Hepatocyte (in vitro differentiated cells): Measurements from ENCODE around the gene ANKRD12. TPM values are rescaled to one million over a fixed set of nuclear protein-coding genes. Genes with fewer than 3 reads are reported as not detected.

Source experiments
- DNase-seq: peaks from one replicate; pipeline ENCODE4 v3.0.0-alpha.2; 2016; ENCODE audit warnings: low spot score
- H2AFZ ChIP-seq: fragments of 200-600 bp; sonication (generic); 2 replicates; pipeline ENCODE4 v1.6.0; 2016; ENCODE audit warnings: antibody characterized with exemption, mild to moderate bottlenecking
- H3K27ac ChIP-seq: fragments of 200-600 bp; sonication (generic); 2 replicates; pipeline ENCODE4 v1.5.1; 2016; ENCODE audit warnings: mild to moderate bottlenecking
- H3K27me3 ChIP-seq: fragments of 200-600 bp; sonication (generic); 2 replicates; pipeline ENCODE4 v1.6.1; 2016
- H3K36me3 ChIP-seq: fragments of 200-600 bp; sonication (generic); replicated peaks from 2 replicates; pipeline ENCODE4 v1.5.1; 2016; ENCODE audit warnings: low read depth; ENCODE audit not compliant: insufficient read depth
- H3K4me1 ChIP-seq: fragments of 200-600 bp; sonication (generic); 2 replicates; pipeline ENCODE4 v1.5.1; 2016; ENCODE audit warnings: mild to moderate bottlenecking, moderate library complexity; ENCODE audit not compliant: insufficient read depth
- H3K4me2 ChIP-seq: fragments of 200-600 bp; sonication (generic); 2 replicates; pipeline ENCODE4 v1.6.0; 2016
- H3K4me3 ChIP-seq: fragments of 200-600 bp; sonication (generic); 2 replicates; pipeline ENCODE4 v1.5.1; 2016; ENCODE audit warnings: mild to moderate bottlenecking
- H3K79me2 ChIP-seq: fragments of 200-600 bp; sonication (generic); 2 replicates; pipeline ENCODE4 v1.6.0; 2017; ENCODE audit warnings: mild to moderate bottlenecking
- H3K9me2 ChIP-seq: fragments of 200-600 bp; sonication (generic); replicated peaks from 2 replicates; pipeline ENCODE4 v1.6.0; 2017; ENCODE audit warnings: mild to moderate bottlenecking; ENCODE audit not compliant: insufficient read depth
- H3K9me3 ChIP-seq: fragments of 200-600 bp; sonication (generic); 2 replicates; pipeline ENCODE4 v1.5.1; 2016; ENCODE audit warnings: low read depth, mild to moderate bottlenecking
- H4K20me1 ChIP-seq: fragments of 200-600 bp; sonication (generic); 2 replicates; pipeline ENCODE4 v1.6.0; 2016; ENCODE audit warnings: mild to moderate bottlenecking; ENCODE audit not compliant: insufficient read depth, poor library complexity, severe bottlenecking
- EZH2 ChIP-seq: fragments of 200-600 bp; sonication (generic); IDR thresholded peaks from 2 replicates; pipeline ENCODE4 v1.6.1; 2016; ENCODE audit warnings: antibody characterized with exemption, mild to moderate bottlenecking, borderline replicate concordance
- EZH2phosphoT487 ChIP-seq: fragments of 200-600 bp; sonication (generic); IDR thresholded peaks from one replicate; pipeline ENCODE4 v1.6.1; 2018; ENCODE audit warnings: antibody characterized with exemption, mild to moderate bottlenecking, low read depth, moderate library complexity; ENCODE audit not compliant: unreplicated experiment, severe bottlenecking
- WGBS: methylation state at CpG from one replicate; pipeline ENCODE4 v1.1.6; 2016; ENCODE audit warnings: low lambda C conversion rate; ENCODE audit errors: missing lambda C conversion rate; 5-methylcytosine and 5-hydroxymethylcytosine counted together
- polyA plus RNA-seq: library from polyadenylated mRNA; unstranded; fragments of >200 nt; fragmentation: Nextera tagmentation; extraction: Ambion mirVana; gene quantifications from 2 replicates; pipeline ENCODE4 v1.2.1, GENCODE V29; 2016
- total RNA-seq: library from RNA; depleted of rRNA; stranded (reverse); fragments of >200 nt; gene quantifications from 2 replicates; pipeline ENCODE4 v1.2.3, GENCODE V29; 2014
- TF ChIP-seq, protein P1 (sequence below): fragments of 200-600 bp; sonication (generic); IDR thresholded peaks from 2 replicates; pipeline ENCODE4 v1.5.1; 2016; ENCODE audit warnings: antibody characterized with exemption, mild to moderate bottlenecking; ENCODE audit not compliant: poor library complexity

The ANKRD12 gene
- total and polyA plus RNA-seq, 2 experiments from 2014 or later: 29.2 to 34.3 TPM

GRCh38 chr18:9330419-9330818 is 193.8 kb downstream of the ANKRD12 start:
- H3K9me3 ChIP-seq: no peaks in the 10 kb centered on the region
- H3K4me2 ChIP-seq: no peak overlapping the region
- no peaks in the 10 kb centered on the region for H3K9me2 ChIP-seq
- no peaks in the 10 kb centered on the region for H3K36me3 ChIP-seq
- H3K27me3 ChIP-seq: no peaks in the 10 kb centered on the region
- H3K4me3 ChIP-seq: no peak overlapping the region
- no peak for DNase-seq
- no peak overlapping the region for H2AFZ ChIP-seq
- no peaks in the 10 kb centered on the region for H4K20me1 ChIP-seq
- TF ChIP-seq, protein P1, sequence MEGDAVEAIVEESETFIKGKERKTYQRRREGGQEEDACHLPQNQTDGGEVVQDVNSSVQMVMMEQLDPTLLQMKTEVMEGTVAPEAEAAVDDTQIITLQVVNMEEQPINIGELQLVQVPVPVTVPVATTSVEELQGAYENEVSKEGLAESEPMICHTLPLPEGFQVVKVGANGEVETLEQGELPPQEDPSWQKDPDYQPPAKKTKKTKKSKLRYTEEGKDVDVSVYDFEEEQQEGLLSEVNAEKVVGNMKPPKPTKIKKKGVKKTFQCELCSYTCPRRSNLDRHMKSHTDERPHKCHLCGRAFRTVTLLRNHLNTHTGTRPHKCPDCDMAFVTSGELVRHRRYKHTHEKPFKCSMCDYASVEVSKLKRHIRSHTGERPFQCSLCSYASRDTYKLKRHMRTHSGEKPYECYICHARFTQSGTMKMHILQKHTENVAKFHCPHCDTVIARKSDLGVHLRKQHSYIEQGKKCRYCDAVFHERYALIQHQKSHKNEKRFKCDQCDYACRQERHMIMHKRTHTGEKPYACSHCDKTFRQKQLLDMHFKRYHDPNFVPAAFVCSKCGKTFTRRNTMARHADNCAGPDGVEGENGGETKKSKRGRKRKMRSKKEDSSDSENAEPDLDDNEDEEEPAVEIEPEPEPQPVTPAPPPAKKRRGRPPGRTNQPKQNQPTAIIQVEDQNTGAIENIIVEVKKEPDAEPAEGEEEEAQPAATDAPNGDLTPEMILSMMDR: no peak
- no peak for TF ChIP-seq EZH2
- TF ChIP-seq EZH2phosphoT487: no peak
- H3K4me1 ChIP-seq: no peaks in the 10 kb centered on the region
- H3K79me2 ChIP-seq: peaks cover 4% of the 10 kb centered on the region
- H3K27ac ChIP-seq: no peak overlapping the region
- 80% methylated on average over 3 of the region's 3 CpGs for WGBS

DNA sequence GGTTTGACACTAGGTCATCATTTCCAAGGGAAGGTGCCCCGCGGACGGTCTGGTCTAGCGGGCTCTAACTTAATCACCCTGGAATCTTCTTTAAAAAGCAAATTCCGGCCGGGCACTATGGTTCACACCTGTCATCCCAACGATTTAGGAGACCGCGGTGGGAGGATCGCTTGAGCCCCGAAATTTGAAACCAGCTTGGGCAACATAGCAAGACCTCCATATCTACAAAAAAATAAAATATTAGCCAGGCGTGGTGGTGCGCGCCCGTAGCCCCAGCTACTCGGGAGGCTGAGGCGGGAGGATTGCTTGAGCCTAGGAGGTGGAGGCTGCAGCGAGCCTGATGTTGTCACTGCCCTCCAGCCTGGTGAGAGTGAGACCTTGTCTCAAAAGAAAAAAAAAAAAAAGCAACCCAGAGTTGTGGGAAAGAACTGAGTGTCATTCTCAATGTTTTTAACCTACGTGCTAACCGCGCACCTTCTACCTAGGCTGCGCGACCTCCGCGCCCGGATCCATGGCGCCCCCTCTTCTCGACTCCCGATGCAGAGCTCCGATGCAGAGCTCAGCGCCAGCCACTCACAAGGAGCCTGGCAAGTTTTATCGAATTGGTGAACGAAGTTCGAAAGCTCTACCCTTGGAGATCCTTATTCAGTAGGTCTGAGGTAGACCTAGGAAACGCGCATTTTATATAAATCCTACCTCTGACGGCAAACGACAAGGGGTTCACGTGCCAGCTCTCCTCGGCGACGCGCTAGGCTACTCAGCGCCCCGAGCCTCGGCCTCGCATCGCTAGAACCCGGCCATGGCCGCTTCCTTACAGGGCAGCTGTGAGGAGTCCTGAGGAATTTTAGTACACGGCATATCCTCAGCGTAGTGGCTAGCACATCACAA is 197.1 kb downstream of the ANKRD12 start:
- peaks cover 4% of the 10 kb centered on the region for H4K20me1 ChIP-seq
- peaks cover 35% of the 10 kb centered on the region for H3K79me2 ChIP-seq
- no peaks in the 10 kb centered on the region for H3K36me3 ChIP-seq
- H3K9me3 ChIP-seq: no peaks in the 10 kb centered on the region
- DNase-seq: no peak
- H3K4me3 ChIP-seq: peak overlapping the region; percentile 56
- TF ChIP-seq, protein P1: no peak
- TF ChIP-seq EZH2: no peak
- TF ChIP-seq EZH2phosphoT487: no peak
- H3K27ac ChIP-seq: peak overlapping the region; percentile 82
- H2AFZ ChIP-seq: peak overlapping the region; percentile 92
- H3K27me3 ChIP-seq: no peaks in the 10 kb centered on the region
- peak overlapping the region; percentile 88 for H3K4me2 ChIP-seq
- H3K4me1 ChIP-seq: no peaks in the 10 kb centered on the region
- H3K9me2 ChIP-seq: no peaks in the 10 kb centered on the region
- WGBS: 35% methylated on average over 52 of the region's 52 CpGs

DNA sequence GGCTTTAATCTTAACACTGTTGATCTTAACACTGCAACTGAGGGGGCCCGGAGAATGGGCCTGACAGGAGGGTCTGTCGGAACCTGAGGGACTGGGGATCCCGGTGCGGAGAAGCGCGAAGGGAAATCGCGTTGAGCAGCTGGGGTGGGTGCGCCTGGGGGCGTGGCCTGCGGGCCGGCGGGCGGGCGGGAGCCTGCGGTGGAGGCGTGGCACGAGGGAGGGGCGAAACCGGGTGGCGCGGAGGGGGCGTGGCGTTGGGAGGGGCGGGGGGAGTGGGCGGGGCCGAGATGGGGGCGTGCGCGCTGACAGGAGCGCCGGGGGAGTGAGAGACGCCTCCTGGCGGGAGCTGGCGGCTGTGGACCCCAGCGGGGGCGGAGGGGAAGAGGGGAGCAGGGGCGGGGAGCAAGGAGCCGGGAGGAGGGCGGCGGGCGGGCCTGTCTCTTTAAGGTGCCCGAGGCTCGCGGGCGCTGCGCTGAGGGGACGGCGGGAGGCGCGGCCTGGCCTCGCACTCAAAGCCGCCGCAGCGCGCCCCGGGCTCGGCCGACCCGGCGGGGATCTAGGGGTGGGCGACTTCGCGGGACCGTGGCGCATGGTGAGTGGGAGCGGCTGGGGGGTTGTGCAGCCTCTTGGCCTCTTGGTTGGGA is 197.9 kb downstream of the ANKRD12 start, which contains the start of gene TWSG1:
TWSG1 (plus strand) TSS at position 445 of the 644 bp plus-strand sequence. CDS start 2,457 bp downstream, outside the sequence.
- DNase-seq: peak; percentile 97
- Histone ChIP-seq H3K9me3 (no peaks in the 10 kb centered on the region), H3K4me2 (peak within 1 kb of the TSS; percentile 88), H3K9me2 (no peaks in the 10 kb centered on the region), H3K79me2 (peaks cover 37% of the 10 kb centered on the region), H2AFZ (peak within 1 kb of the TSS; percentile 92), H3K4me1 (no peaks in the 10 kb centered on the region), H3K27me3 (no peaks in the 10 kb centered on the region), H3K36me3 (no peaks in the 10 kb centered on the region), H3K27ac (peak within 1 kb of the TSS; percentile 94), H4K20me1 (peaks cover 4% of the 10 kb centered on the region), H3K4me3 (peak within 1 kb of the TSS; percentile 89)
- 3% methylated on average over 25 of the region's 67 CpGs for WGBS
- TF ChIP-seq, protein P1: peak; percentile 54
- no peak for TF ChIP-seq EZH2
